PFSK-1 (cell line): ENCODE measurements around the gene PRKAR1B.

ENCODE experiments used
- POLR2AphosphoS5 ChIP-seq: IDR thresholded peaks from 2 replicates; pipeline ENCODE4 v1.6.1; 2012; ENCODE audit warnings: low read depth, mild to moderate bottlenecking, control low read depth, low read length, moderate library complexity
- SIN3A ChIP-seq: IDR thresholded peaks from 2 replicates; pipeline ENCODE4 v1.6.1; 2012; ENCODE audit warnings: mild to moderate bottlenecking, low read length, moderate library complexity, borderline replicate concordance; ENCODE audit not compliant: insufficient read depth
- TAF1 ChIP-seq: IDR thresholded peaks from 2 replicates; pipeline ENCODE4 v1.6.1; 2012; ENCODE audit warnings: low read length, control low read depth, borderline replicate concordance; ENCODE audit not compliant: insufficient read depth
- TF ChIP-seq, protein P1 (sequence below), 2 experiments: IDR thresholded peaks; 2 replicates each; pipeline versions ENCODE4 v1.6.1 to v1.8.0; 2011 to 2012; ENCODE audit warnings: low read depth in 2 of 2, low read length in 2 of 2, control low read depth in 1 of 2, inconsistent platforms in 1 of 2, mild to moderate bottlenecking in 1 of 2, moderate library complexity in 1 of 2; ENCODE audit not compliant: insufficient read depth in 1 of 2

DNA sequence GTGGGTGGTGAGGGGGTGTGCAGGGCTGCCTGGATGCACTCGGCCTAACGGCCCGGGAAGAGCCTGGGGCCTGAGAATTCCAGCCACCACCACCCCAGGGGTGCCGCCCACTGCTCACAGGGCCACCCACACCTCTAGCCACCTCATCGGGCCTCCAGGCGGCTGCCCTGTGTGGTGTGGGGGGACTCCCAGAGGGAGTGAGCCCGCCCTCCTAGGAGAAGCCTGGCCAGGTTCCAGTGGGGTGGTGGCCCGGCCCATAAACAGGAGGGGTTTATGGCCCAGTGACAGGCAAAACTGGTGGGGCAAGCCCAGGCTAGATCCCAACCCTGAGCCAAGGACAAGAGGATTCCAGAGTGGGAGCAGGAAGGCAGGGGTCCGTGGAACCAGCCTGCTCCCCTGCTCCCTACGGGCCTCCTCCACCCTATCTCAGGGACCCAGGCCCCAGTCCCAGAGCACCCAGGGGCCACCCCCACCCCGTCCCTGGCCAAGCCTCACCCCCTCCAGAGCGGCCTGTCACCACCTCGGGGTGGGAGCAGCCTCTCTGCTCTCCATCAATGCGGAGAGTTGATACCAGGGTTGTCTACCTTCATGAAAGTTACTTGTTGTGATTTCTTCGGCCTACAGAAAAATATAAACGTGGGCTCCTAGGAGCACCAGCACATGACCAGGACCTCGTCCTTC lies 187.2 kb downstream of the PRKAR1B start:
- TF ChIP-seq TAF1 = no peak
- no peak for TF ChIP-seq POLR2AphosphoS5
- TF ChIP-seq, protein P1, sequence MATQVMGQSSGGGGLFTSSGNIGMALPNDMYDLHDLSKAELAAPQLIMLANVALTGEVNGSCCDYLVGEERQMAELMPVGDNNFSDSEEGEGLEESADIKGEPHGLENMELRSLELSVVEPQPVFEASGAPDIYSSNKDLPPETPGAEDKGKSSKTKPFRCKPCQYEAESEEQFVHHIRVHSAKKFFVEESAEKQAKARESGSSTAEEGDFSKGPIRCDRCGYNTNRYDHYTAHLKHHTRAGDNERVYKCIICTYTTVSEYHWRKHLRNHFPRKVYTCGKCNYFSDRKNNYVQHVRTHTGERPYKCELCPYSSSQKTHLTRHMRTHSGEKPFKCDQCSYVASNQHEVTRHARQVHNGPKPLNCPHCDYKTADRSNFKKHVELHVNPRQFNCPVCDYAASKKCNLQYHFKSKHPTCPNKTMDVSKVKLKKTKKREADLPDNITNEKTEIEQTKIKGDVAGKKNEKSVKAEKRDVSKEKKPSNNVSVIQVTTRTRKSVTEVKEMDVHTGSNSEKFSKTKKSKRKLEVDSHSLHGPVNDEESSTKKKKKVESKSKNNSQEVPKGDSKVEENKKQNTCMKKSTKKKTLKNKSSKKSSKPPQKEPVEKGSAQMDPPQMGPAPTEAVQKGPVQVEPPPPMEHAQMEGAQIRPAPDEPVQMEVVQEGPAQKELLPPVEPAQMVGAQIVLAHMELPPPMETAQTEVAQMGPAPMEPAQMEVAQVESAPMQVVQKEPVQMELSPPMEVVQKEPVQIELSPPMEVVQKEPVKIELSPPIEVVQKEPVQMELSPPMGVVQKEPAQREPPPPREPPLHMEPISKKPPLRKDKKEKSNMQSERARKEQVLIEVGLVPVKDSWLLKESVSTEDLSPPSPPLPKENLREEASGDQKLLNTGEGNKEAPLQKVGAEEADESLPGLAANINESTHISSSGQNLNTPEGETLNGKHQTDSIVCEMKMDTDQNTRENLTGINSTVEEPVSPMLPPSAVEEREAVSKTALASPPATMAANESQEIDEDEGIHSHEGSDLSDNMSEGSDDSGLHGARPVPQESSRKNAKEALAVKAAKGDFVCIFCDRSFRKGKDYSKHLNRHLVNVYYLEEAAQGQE (IDR thresholded peaks at IDR 0.05; ENCODE audit: insufficient read depth in 1 of 2, low read depth in 2 of 2, low read length in 2 of 2) = no peak
- no peak for TF ChIP-seq SIN3A
